GM23338 (cell line): ENCODE data around the gene GPATCH1.

ENCODE experiments used
- EZH2 ChIP-seq: fragments of 200-600 bp; sonication (generic); IDR thresholded peaks from one replicate; pipeline ENCODE4 v1.8.0; 2017; ENCODE audit warnings: antibody characterized with exemption, mild to moderate bottlenecking, low read depth; ENCODE audit not compliant: unreplicated experiment
- EZH2phosphoT487 ChIP-seq: fragments of 200-600 bp; sonication (generic); IDR thresholded peaks from one replicate; pipeline ENCODE4 v1.8.1; 2018; ENCODE audit warnings: antibody characterized with exemption; ENCODE audit not compliant: unreplicated experiment
- POLR2AphosphoS5 ChIP-seq: IDR thresholded peaks from 2 replicates; pipeline ENCODE4 v1.6.1; 2016; ENCODE audit warnings: antibody characterized with exemption, low read depth
- TF ChIP-seq, protein P1 (sequence below), 2 experiments: fragments of 200-600 bp in 1 of 2; sonication (generic) in 1 of 2; conservative IDR thresholded peaks; 2 replicates each; pipeline versions ENCODE4 v1.5.1 to v1.6.1; 2016 to 2017; ENCODE audit warnings: antibody characterized with exemption in 2 of 2, low read depth in 2 of 2, mild to moderate bottlenecking in 2 of 2, moderate library complexity in 1 of 2

DNA sequence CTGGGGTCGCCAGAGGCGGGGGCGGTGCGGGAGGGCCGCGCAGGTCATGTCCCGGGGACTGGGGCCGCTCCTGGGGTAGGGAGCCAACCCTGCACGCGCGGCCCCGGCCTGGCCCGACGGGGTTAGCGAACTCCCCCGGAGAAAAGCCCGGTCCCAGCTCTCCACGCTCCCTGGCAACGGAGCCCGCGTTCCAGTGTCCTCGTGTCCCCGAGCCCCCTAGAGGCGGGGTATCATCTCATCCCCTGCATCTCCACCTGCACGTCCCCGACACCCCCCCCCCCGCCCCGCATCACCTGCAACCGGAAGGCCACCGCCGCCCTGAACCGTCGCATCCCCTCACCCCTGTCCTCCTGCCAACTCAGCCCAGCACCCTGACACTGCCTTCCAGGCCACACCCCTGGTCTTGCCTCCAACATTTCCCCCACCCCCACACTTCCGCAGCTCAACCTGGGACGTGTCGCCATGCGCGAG lies 53.6 kb downstream of the GPATCH1 start:
- TF ChIP-seq, protein P1, sequence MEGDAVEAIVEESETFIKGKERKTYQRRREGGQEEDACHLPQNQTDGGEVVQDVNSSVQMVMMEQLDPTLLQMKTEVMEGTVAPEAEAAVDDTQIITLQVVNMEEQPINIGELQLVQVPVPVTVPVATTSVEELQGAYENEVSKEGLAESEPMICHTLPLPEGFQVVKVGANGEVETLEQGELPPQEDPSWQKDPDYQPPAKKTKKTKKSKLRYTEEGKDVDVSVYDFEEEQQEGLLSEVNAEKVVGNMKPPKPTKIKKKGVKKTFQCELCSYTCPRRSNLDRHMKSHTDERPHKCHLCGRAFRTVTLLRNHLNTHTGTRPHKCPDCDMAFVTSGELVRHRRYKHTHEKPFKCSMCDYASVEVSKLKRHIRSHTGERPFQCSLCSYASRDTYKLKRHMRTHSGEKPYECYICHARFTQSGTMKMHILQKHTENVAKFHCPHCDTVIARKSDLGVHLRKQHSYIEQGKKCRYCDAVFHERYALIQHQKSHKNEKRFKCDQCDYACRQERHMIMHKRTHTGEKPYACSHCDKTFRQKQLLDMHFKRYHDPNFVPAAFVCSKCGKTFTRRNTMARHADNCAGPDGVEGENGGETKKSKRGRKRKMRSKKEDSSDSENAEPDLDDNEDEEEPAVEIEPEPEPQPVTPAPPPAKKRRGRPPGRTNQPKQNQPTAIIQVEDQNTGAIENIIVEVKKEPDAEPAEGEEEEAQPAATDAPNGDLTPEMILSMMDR (conservative IDR thresholded peaks at IDR 0.05; ENCODE audit: low read depth in 2 of 2): peak in 1 of 2 experiments; percentile 26; a peak in 2 of 4 replicates
- no peak for TF ChIP-seq EZH2
- no peak for TF ChIP-seq EZH2phosphoT487
- no peak for TF ChIP-seq POLR2AphosphoS5
